Measurements from ENCODE around the gene PANX1. TPM values are rescaled to one million over a fixed set of nuclear protein-coding genes. Genes with fewer than 3 reads are reported as not detected.

The PANX1 gene
- total RNA-seq, 3 donors from 2014 or later, result 7.5 to 19.2 (median 9.0) TPM

DNA sequence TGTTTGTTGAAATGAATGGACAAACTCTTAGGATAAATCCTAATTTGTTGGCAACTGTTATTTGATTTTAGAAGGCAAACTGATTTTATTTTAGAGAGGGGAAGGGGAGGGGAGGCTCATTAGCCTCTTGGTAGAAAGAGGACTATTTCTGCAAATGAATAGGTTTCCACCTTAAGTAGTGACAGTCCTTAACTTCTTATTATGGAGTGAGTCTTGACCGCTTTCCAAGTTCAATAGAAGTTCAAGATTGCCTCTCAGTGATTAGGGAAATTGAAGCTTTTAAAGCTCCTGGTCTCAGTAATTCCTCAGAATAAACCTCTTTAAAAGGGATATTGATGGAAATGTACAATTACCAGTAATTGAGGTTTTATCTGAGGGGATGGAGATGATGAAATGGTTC lies 55.7 kb downstream of the PANX1 start:
- Histone ChIP-seq H3K4me1 (ENCODE audit: low read depth) (no peaks in the 10 kb centered on the region), H3K9me3 (no peaks in the 10 kb centered on the region), H3K36me3 (ENCODE audit: low read depth) (no peaks in the 10 kb centered on the region), H3K4me3 (no peak overlapping the region)
- DNase-seq, result no peak
- no peak for ATAC-seq
- TF ChIP-seq, protein P1, sequence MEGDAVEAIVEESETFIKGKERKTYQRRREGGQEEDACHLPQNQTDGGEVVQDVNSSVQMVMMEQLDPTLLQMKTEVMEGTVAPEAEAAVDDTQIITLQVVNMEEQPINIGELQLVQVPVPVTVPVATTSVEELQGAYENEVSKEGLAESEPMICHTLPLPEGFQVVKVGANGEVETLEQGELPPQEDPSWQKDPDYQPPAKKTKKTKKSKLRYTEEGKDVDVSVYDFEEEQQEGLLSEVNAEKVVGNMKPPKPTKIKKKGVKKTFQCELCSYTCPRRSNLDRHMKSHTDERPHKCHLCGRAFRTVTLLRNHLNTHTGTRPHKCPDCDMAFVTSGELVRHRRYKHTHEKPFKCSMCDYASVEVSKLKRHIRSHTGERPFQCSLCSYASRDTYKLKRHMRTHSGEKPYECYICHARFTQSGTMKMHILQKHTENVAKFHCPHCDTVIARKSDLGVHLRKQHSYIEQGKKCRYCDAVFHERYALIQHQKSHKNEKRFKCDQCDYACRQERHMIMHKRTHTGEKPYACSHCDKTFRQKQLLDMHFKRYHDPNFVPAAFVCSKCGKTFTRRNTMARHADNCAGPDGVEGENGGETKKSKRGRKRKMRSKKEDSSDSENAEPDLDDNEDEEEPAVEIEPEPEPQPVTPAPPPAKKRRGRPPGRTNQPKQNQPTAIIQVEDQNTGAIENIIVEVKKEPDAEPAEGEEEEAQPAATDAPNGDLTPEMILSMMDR (IDR thresholded peaks at IDR 0.05), result no peak
- intact Hi-C loops (cut with DNase I, micrococcal nuclease), result no loop called here

DNA sequence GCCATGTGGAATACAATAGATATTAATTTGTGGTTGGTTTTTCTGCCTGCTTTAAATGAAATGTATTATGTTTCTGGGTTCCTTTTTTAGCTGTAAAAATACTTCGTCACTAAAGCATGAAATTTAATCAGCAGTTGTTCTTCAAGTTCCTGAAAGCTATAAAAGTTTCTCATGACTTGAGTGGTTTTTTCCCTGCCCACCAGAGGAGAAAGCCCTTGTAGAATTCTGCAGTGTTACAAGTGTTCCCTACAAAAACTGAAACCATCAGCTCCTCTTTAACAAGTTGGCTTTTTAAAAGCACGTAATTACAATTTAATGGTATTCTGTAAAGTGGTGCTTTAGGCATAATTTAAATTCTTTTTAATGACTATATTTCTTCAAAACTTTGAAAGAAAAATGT lies 56.2 kb downstream of the PANX1 start:
- Histone ChIP-seq H3K4me1 (ENCODE audit: low read depth) (no peaks in the 10 kb centered on the region), H3K9me3 (no peaks in the 10 kb centered on the region), H3K4me3 (no peak overlapping the region), H3K36me3 (ENCODE audit: low read depth) (no peaks in the 10 kb centered on the region)
- intact Hi-C loops (cut with DNase I, micrococcal nuclease), result no loop called here
- DNase-seq (no peak), ATAC-seq (no peak)
- TF ChIP-seq, protein P1 (IDR thresholded peaks at IDR 0.05), result no peak

DNA sequence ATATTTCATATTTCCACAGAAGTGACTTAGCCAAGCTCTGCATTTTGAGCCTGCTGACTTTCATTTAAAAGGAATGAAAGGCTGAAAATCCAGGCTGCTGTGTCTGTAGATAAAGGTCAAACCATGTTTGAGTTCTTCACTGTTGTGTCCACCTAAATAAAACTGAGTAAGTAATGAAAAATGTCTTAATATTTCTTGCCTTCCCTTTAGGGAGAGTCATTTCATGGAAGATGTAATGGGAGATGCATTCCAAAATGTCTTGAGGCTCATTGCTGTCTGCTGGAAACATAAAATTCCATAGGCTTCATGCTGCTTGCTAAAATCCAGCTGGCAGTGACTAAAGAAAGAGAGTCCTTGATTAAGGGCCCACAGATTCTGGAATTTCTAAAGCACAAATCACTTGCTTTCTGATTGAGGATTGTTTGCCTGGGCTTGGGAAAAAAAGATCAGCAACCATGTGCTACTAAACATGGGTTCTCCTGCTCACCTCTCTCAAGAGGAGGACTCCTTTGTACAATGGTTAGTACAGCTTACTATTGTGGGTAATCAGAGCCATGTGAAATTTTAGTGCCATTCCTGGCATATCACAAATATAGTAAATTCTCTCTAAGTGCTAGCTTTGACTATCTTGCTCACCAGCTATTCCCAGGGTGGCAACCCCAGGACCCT lies 56.9 kb downstream of the PANX1 start:
- no peak for ATAC-seq
- H3K4me1 ChIP-seq (ENCODE audit: low read depth), result no peaks in the 10 kb centered on the region
- H3K9me3 ChIP-seq, result no peaks in the 10 kb centered on the region
- H3K4me3 ChIP-seq, result no peak overlapping the region
- H3K36me3 ChIP-seq (ENCODE audit: low read depth), result no peaks in the 10 kb centered on the region
- TF ChIP-seq, protein P1 (IDR thresholded peaks at IDR 0.05), result no peak
- no peak for DNase-seq
- intact Hi-C loops (cut with DNase I, micrococcal nuclease), result no loop called here

DNA sequence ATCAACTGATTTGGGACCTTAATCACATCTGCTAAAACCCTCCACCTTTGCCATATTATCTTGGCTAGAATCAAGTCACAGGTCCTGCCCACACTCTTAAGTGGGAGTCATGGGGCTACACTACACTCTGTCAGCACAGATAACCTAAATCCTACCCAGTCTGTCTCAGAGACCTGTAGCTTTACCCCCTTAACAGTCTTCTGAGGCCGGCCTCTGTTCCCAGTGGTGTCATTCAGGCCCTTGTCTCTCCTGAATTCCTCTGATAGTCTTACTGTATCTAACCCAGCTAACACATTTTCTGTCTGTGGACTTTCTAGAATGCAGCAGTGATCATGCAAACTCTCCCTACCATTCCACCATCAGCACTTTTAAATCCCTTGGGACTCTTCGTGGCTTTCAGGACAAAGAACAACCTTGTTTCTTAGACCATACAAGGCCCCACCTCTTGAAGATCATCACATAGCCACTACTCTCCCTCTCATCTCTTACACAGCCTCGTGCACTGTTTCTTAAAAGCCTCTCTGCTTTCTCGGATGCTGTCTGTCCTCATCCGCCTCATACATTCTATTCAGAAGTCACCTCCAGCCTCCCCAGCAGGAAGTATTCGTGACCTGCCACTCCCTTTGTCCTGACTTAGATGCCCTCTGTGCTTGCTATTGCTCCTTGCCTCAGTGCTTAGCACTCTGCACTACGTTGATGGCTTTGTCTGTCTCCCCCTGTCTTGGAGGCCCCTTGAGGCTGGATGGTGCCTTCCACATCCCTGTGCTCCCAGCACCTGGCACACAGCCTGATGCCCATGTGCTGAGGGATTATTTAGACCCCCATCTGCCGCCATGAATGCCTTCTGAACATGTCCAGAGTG lies 57.9 kb downstream of the PANX1 start:
- no peak for DNase-seq
- TF ChIP-seq, protein P1 (IDR thresholded peaks at IDR 0.05), result no peak
- no peaks in the 10 kb centered on the region for H3K9me3 ChIP-seq
- no peak overlapping the region for H3K4me3 ChIP-seq
- intact Hi-C loops (cut with DNase I, micrococcal nuclease), result no loop called here
- H3K36me3 ChIP-seq (ENCODE audit: low read depth), result no peaks in the 10 kb centered on the region
- no peaks in the 10 kb centered on the region for H3K4me1 ChIP-seq (ENCODE audit: low read depth)
- no peak for ATAC-seq

DNA sequence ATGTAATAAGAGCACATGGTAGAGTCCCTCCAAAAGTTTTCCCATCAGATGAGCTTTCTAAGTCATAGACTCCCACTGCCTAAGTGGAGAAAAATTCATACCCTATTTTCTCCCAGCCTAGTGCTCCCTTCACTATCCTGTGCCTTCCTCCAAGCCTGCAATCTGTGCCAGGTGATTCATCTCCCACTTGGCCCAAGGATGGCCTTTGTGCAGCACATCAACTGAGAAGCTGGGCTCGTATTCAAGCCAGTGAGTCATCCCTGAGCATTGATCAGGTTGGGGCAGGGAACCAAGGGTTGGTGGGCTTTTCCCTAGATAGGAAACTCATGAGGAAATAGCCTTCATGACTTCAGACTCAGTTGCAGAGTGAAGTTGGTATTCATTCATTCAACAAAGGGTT lies 64.6 kb downstream of the PANX1 start:
- ATAC-seq (no peak), DNase-seq (no peak)
- Histone ChIP-seq H3K36me3 (ENCODE audit: low read depth) (no peaks in the 10 kb centered on the region), H3K9me3 (no peaks in the 10 kb centered on the region), H3K4me1 (ENCODE audit: low read depth) (no peaks in the 10 kb centered on the region), H3K4me3 (no peak overlapping the region)
- intact Hi-C loops (cut with DNase I, micrococcal nuclease), result no loop called here
- TF ChIP-seq, protein P1 (IDR thresholded peaks at IDR 0.05), result no peak
